GM12878 (cell line): ENCODE results near the gene SYNE4. TPM values are rescaled to one million over a fixed set of nuclear protein-coding genes. Genes with fewer than 3 reads are reported as not detected.

Source experiments
- ATF2 ChIP-seq: IDR thresholded peaks from 2 replicates; pipeline ENCODE4 v1.6.1; 2012; ENCODE audit warnings: low read length, inconsistent platforms
- BCL11A ChIP-seq: IDR thresholded peaks from 2 replicates; pipeline ENCODE4 v1.6.1; 2011; ENCODE audit warnings: low read depth, low read length
- BMI1 ChIP-seq: fragments of 450-650 bp; IDR thresholded peaks from 2 replicates; pipeline ENCODE4 v1.6.1; 2016; ENCODE audit warnings: mild to moderate bottlenecking, moderate library complexity, borderline replicate concordance
- CBX5 ChIP-seq: sonication (generic); IDR thresholded peaks from 2 replicates; pipeline ENCODE4 v1.6.1; 2016; ENCODE audit warnings: low read depth, moderate library complexity, mild to moderate bottlenecking, inconsistent platforms
- CEBPB ChIP-seq, 2 experiments: fragments of 150-350 bp in 1 of 2; IDR thresholded peaks; 2 replicates each; pipeline ENCODE4 v1.6.1; 2012 to 2014; ENCODE audit warnings: low read depth in 2 of 2, low read length in 2 of 2, borderline replicate concordance in 1 of 2, inconsistent platforms in 1 of 2
- DPF2 ChIP-seq: fragments of 450-650 bp; IDR thresholded peaks from 2 replicates; pipeline ENCODE4 v1.6.1; 2017; ENCODE audit warnings: mild to moderate bottlenecking
- E4F1 ChIP-seq: fragments of 450-650 bp; IDR thresholded peaks from 2 replicates; pipeline ENCODE4 v1.6.1; 2018; ENCODE audit warnings: borderline replicate concordance, mild to moderate bottlenecking; ENCODE audit not compliant: partially characterized antibody
- GATAD2B ChIP-seq: fragments of 450-650 bp; conservative IDR thresholded peaks from 2 replicates; pipeline ENCODE4 v1.6.1; 2017; ENCODE audit warnings: low read depth, mild to moderate bottlenecking, moderate library complexity
- IKZF2 ChIP-seq, 2 experiments: fragments of 450-650 bp; IDR thresholded peaks; 2 replicates each; pipeline ENCODE4 v1.6.1; 2017; ENCODE audit warnings: mild to moderate bottlenecking in 2 of 2, moderate library complexity in 2 of 2
- MEF2A ChIP-seq: IDR thresholded peaks from 2 replicates; pipeline ENCODE4 v1.6.1; 2011; ENCODE audit warnings: low read depth, mild to moderate bottlenecking, low read length, moderate library complexity; ENCODE audit not compliant: insufficient read depth
- NFYB ChIP-seq: IDR thresholded peaks from 2 replicates; pipeline ENCODE4 v1.6.1; 2011; ENCODE audit warnings: low read depth, mild to moderate bottlenecking, low read length, improper control_type of control experiment, moderate library complexity; ENCODE audit not compliant: insufficient read depth
- NR2C2 ChIP-seq: IDR thresholded peaks from 2 replicates; pipeline ENCODE4 v1.6.1; 2011; ENCODE audit warnings: borderline replicate concordance, low read depth; ENCODE audit not compliant: control insufficient read depth, insufficient read length
- POLR2AphosphoS2 ChIP-seq: IDR thresholded peaks from 2 replicates; pipeline ENCODE4 v1.6.1; 2011; ENCODE audit warnings: low read depth, mild to moderate bottlenecking, low read length, improper control_type of control experiment, moderate library complexity
- PRDM15 ChIP-seq: fragments of 450-650 bp; formaldehyde crosslinking; IDR thresholded peaks from 2 replicates; pipeline ENCODE4 v1.4.0; 2020; ENCODE audit warnings: mild to moderate bottlenecking, moderate library complexity
- RAD21 ChIP-seq: IDR thresholded peaks from 2 replicates; pipeline ENCODE4 v1.6.1; 2011; ENCODE audit warnings: mild to moderate bottlenecking, low read depth, low read length, moderate library complexity; ENCODE audit not compliant: insufficient read depth
- RELB ChIP-seq: fragments of 450-650 bp; IDR thresholded peaks from 2 replicates; pipeline ENCODE4 v1.6.1; 2017; ENCODE audit warnings: low read depth, mild to moderate bottlenecking, moderate library complexity
- SIX5 ChIP-seq: IDR thresholded peaks from 2 replicates; pipeline ENCODE4 v1.6.1; 2011; ENCODE audit warnings: mild to moderate bottlenecking, low read depth, low read length, moderate library complexity; ENCODE audit not compliant: severe bottlenecking
- SMAD1 ChIP-seq: fragments of 450-650 bp; IDR thresholded peaks from 2 replicates; pipeline ENCODE4 v1.6.1; 2018; ENCODE audit warnings: mild to moderate bottlenecking, low read depth; ENCODE audit not compliant: partially characterized antibody
- STAT3 ChIP-seq: IDR thresholded peaks from 2 replicates; pipeline ENCODE4 v1.6.1; 2011; ENCODE audit warnings: low read depth, low read length, improper control_type of control experiment
- YBX1 ChIP-seq: fragments of 450-650 bp; IDR thresholded peaks from 2 replicates; pipeline ENCODE4 v1.6.1; 2016; ENCODE audit warnings: antibody characterized with exemption
- ZNF24 ChIP-seq: fragments of 450-650 bp; IDR thresholded peaks from 2 replicates; pipeline ENCODE4 v1.6.1; 2017; ENCODE audit warnings: antibody characterized with exemption, mild to moderate bottlenecking
- polyA plus RNA-seq, 11 experiments: library from polyadenylated mRNA; depleted of rRNA in 4 of 11; unstranded in 6 of 11; stranded (reverse) in 5 of 11; fragments of >200 nt; fragmentation: Nextera tagmentation in 4 of 11; fragmentation: Illumina TruSeq in 1 of 11; extraction: Ambion mirVana in 4 of 11; extraction: Trizol in 1 of 11; gene quantifications; 1 replicate in 1 of 11; 2 replicates in 10 of 11; pipeline versions ENCODE4 v1.2.1 to v1.2.3, GENCODE V29; 2011 to 2016; ENCODE audit warnings: inconsistent platforms in 2 of 11, missing spikeins in 2 of 11, low read depth in 1 of 11
- total RNA-seq, 4 experiments: library from RNA; depleted of rRNA in 3 of 4; stranded (reverse); fragments of >200 nt in 3 of 4; fragmentation: Illumina TruSeq in 1 of 4; extraction: Trizol in 1 of 4; gene quantifications; 2 replicates each; pipeline versions ENCODE4 v1.2.1 to v1.2.3, GENCODE V29; 2013 to 2021

The SYNE4 gene
- total and polyA plus RNA-seq, 10 of the 15 experiments (the other 5 are each of a cell fraction or from before 2014, with no cell fraction given): 0.35 to 1.2 (median 0.71) TPM

GRCh38 chr19:36054119-36054732 lies 45.6 kb upstream of the SYNE4 start, which contains the start of gene THAP8 (continued):
- TF ChIP-seq NR2C2 (no peak), SIX5 (no peak), CBX5 (no peak; the same call in 1 of the 2 replicates), GATAD2B (peak; percentile 33; the same call in 1 of the 2 replicates), YBX1 (no peak), NFYB (no peak), MEF2A (no peak), IKZF2 (IDR thresholded peaks at IDR 0.05) (no peak), STAT3 (no peak), POLR2AphosphoS2 (peak; percentile 87; the same call in 1 of the 2 replicates), RELB (peak; percentile 34; the same call in 1 of the 2 replicates), RAD21 (no peak), ATF2 (no peak), DPF2 (peak; percentile 3; the same call in 1 of the 2 replicates), ZNF24 (no peak), PRDM15 (CRISPR knock-in tag) (peak; percentile 84; the same call in 1 of the 2 replicates), E4F1 (no peak), SMAD1 (no peak), CEBPB (IDR thresholded peaks at IDR 0.05; ENCODE audit: borderline replicate concordance in 1 of 2, low read depth in 2 of 2, low read length in 2 of 2) (no peak), BCL11A (no peak), BMI1 (no peak)
